SU-DHL-6 (cell line): ENCODE results near the gene PLAAT3.

ENCODE experiments used
- H2AFZ ChIP-seq: fragments of 200-600 bp; sonication (generic); 2 replicates; pipeline ENCODE4 v1.6.1; 2014; ENCODE audit warnings: low read depth, mild to moderate bottlenecking, moderate library complexity, mixed read lengths, antibody characterized with exemption, low read length; ENCODE audit not compliant: severe bottlenecking
- H3F3A ChIP-seq: fragments of 200-600 bp; shearing (Covaris generic); 2 replicates; pipeline ENCODE4 v1.6.0; 2016; ENCODE audit warnings: antibody characterized with exemption, mild to moderate bottlenecking; ENCODE audit not compliant: insufficient read depth
- H3K27ac ChIP-seq: fragments of 200-600 bp; sonication (generic); 2 replicates; pipeline ENCODE4 v1.5.1; 2016; ENCODE audit warnings: low read depth, mild to moderate bottlenecking, low read length, moderate library complexity, mixed read lengths
- H3K27me3 ChIP-seq: fragments of 200-600 bp; sonication (generic), shearing (Covaris generic); 2 replicates; pipeline ENCODE4 v1.6.0; 2014; ENCODE audit warnings: mild to moderate bottlenecking, low read length
- H3K36me3 ChIP-seq: fragments of 200-600 bp; sonication (generic); 2 replicates; pipeline ENCODE4 v1.6.1; 2014; ENCODE audit warnings: mild to moderate bottlenecking, low read length, mixed read lengths
- H3K4me2 ChIP-seq: fragments of 300-600, 200-600 bp; shearing (Covaris generic), sonication (generic); 2 replicates; pipeline ENCODE4 v1.6.0; 2014; ENCODE audit warnings: low read length, low read depth, mild to moderate bottlenecking; ENCODE audit not compliant: poor library complexity, severe bottlenecking
- H3K4me3 ChIP-seq: fragments of 200-600 bp; sonication (generic); 2 replicates; pipeline ENCODE4 v1.5.1; 2014; ENCODE audit warnings: antibody characterized with exemption, low read length, mild to moderate bottlenecking, mixed read lengths; ENCODE audit not compliant: insufficient read depth, poor library complexity, severe bottlenecking
- H3K79me2 ChIP-seq: fragments of 200-600 bp; sonication (generic); 2 replicates; pipeline ENCODE4 v1.6.1; 2014; ENCODE audit warnings: mild to moderate bottlenecking, low read length, moderate library complexity; ENCODE audit not compliant: insufficient read depth
- H3K9ac ChIP-seq: fragments of 200-600 bp; sonication (generic); 2 replicates; pipeline ENCODE4 v1.7.0; 2014; ENCODE audit warnings: mild to moderate bottlenecking, low read length
- H3K9me2 ChIP-seq: fragments of 200-600 bp; sonication (generic); replicated peaks from 2 replicates; pipeline ENCODE4 v1.6.1; 2014; ENCODE audit warnings: low read length; ENCODE audit not compliant: insufficient read depth
- H3K9me3 ChIP-seq: fragments of 200-600 bp; sonication (generic); 2 replicates; pipeline ENCODE4 v1.6.1; 2014; ENCODE audit warnings: low read length, mixed read lengths; ENCODE audit not compliant: insufficient read depth
- H4K20me1 ChIP-seq: fragments of 200-600 bp; sonication (generic); 2 replicates; pipeline ENCODE4 v1.6.1; 2014; ENCODE audit warnings: low read depth, mild to moderate bottlenecking, antibody characterized with exemption, low read length, moderate library complexity, mixed read lengths
- CTCF ChIP-seq: fragments of 200-600 bp; sonication (generic); IDR thresholded peaks from one replicate; pipeline ENCODE4 v1.5.1; 2017; ENCODE audit warnings: antibody characterized with exemption, mild to moderate bottlenecking, low read length, moderate library complexity; ENCODE audit not compliant: insufficient read depth, poor library complexity, severe bottlenecking
- EZH2phosphoT487 ChIP-seq: fragments of 200-600 bp; sonication (generic), shearing (Covaris generic); conservative IDR thresholded peaks from 2 replicates; pipeline ENCODE4 v1.6.1; 2018; ENCODE audit warnings: mild to moderate bottlenecking, antibody characterized with exemption, low read length, moderate library complexity, mixed read lengths

PLAAT3 gene

GRCh38 chr11:63536669-63537292 is 77.5 kb downstream of the PLAAT3 start, which contains the start of gene PLAAT4:
Gene PLAAT4, plus strand, starts transcription at chr11:63536808. Its CDS starts 61 bp downstream, at chr11:63536869.
- no peak within 1 kb of the TSS for H2AFZ ChIP-seq
- H4K20me1 ChIP-seq = no peaks in the 10 kb centered on the region

GRCh38 chr11:63535734-63536133 is 78.5 kb downstream of the PLAAT3 start:
- Histone ChIP-seq H3K4me3 (no peak overlapping the region), H3K79me2 (no peaks in the 10 kb centered on the region), H3F3A (no peaks in the 10 kb centered on the region), H3K9me3 (no peaks in the 10 kb centered on the region), H3K9ac (no peak overlapping the region), H3K4me2 (no peak overlapping the region), H3K9me2 (no peaks in the 10 kb centered on the region), H3K27me3 (no peaks in the 10 kb centered on the region), H4K20me1 (no peaks in the 10 kb centered on the region), H3K36me3 (no peaks in the 10 kb centered on the region), H2AFZ (no peak overlapping the region), H3K27ac (no peak overlapping the region)
- TF ChIP-seq CTCF (no peak), EZH2phosphoT487 (no peak)

More at GRCh38 chr11:63536669-63537292, 77.5 kb downstream of the PLAAT3 start, which contains the start of gene PLAAT4:
- Histone ChIP-seq H3K27ac (no peak within 1 kb of the TSS), H3F3A (no peaks in the 10 kb centered on the region), H3K9me3 (no peaks in the 10 kb centered on the region), H3K79me2 (no peaks in the 10 kb centered on the region), H3K4me3 (no peak within 1 kb of the TSS), H3K36me3 (no peaks in the 10 kb centered on the region), H3K27me3 (no peaks in the 10 kb centered on the region), H3K4me2 (peak within 1 kb of the TSS; percentile 22), H3K9me2 (no peaks in the 10 kb centered on the region), H3K9ac (no peak within 1 kb of the TSS)
- TF ChIP-seq CTCF = no peak
- TF ChIP-seq EZH2phosphoT487 = no peak

- Histone ChIP-seq H2AFZ (no peak overlapping the region), H3F3A (no peaks in the 10 kb centered on the region), H3K9ac (no peak overlapping the region), H4K20me1 (no peaks in the 10 kb centered on the region), H3K4me3 (no peak overlapping the region), H3K27me3 (no peaks in the 10 kb centered on the region), H3K27ac (no peak overlapping the region), H3K4me2 (no peak overlapping the region), H3K9me2 (no peaks in the 10 kb centered on the region), H3K36me3 (no peaks in the 10 kb centered on the region), H3K79me2 (no peaks in the 10 kb centered on the region), H3K9me3 (no peaks in the 10 kb centered on the region)
- TF ChIP-seq EZH2phosphoT487 (no peak), CTCF (no peak)
Observed at GRCh38 chr11:63534895-63535461, 79.3 kb downstream of the PLAAT3 start.
